Hematopoietic multipotent progenitor cell treated with erythropoietin and hydrocortisone succinate and interleukin-3 and kit ligand, for 15 days (in vitro differentiated cells): ENCODE data around the gene AGPS.
"Not testable (repeated sequence)": the region's sequence is repeated elsewhere in the genome, so short reads cannot be mapped to it uniquely, and the experiment has no call there.

Experiments
- DNase-seq: peaks from one replicate; pipeline ENCODE4 v3.0.0-alpha.2; 2015; ENCODE audit warnings: low spot score

The AGPS gene

DNA sequence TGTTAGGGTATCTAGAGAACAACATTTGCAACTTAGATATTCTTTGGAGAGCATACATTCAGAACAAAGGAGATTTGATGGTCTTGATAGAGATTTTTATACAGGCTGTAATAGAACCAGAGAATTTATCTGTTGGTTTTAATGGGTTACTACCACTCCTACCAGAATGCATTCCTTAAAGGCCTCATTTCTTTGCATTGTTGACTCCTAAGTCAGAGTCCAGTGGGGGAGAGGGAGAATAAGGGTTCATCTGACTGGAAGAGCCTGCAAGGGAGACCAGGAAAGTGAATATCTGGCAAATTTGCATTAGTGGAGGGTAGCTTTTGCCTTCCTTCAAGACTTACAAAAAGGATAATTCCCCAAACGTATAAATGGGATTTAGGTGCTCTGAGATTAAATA lies 29.7 kb downstream of the AGPS start:
- DNase-seq: no peak

GRCh38 chr2:177424120-177424519 lies 31.5 kb downstream of the AGPS start:
- DNase-seq: not testable (repeated sequence)

GRCh38 chr2:177424620-177425019 lies 32.0 kb downstream of the AGPS start:
- DNase-seq: not testable (repeated sequence)

DNA sequence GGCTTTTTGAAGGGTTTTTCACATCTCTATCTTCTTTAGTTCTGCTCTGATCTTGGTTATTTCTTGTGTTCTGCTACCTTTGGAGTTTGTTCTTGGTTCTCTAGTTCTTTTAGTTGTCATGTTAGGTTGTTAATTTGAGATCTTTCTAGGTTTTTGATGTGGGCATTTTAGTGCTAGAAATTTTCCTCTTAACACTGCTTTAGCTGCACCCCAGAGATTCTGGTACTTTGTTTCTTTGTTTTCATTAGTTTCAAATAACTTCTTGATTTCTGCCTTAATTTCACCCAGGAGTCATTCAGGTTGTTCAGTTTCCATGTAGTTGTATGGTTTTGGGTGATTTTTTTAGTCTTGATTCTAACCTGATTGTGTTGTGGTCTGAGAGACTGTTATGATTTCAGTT lies 34.7 kb downstream of the AGPS start:
- DNase-seq: no peak

DNA sequence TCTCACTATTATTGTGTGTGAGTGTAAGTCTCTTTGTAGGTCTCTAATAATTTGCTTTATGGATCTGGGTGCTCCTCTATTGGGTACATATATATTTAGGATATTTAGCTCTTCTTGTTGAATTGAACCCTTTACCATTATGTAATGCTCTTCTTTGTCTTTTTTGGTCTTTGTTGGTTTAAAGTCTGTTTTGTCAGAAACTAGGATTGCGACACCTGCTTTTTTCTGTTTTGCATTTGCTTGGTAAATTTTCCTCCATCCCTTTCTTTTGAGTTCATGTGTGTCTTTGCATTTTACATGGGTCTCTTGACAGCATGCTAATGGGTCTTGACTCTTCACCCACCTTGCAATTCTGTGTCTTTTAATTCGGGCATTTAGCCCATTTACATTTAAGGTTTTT lies 35.4 kb downstream of the AGPS start:
- DNase-seq: not testable (repeated sequence)

DNA sequence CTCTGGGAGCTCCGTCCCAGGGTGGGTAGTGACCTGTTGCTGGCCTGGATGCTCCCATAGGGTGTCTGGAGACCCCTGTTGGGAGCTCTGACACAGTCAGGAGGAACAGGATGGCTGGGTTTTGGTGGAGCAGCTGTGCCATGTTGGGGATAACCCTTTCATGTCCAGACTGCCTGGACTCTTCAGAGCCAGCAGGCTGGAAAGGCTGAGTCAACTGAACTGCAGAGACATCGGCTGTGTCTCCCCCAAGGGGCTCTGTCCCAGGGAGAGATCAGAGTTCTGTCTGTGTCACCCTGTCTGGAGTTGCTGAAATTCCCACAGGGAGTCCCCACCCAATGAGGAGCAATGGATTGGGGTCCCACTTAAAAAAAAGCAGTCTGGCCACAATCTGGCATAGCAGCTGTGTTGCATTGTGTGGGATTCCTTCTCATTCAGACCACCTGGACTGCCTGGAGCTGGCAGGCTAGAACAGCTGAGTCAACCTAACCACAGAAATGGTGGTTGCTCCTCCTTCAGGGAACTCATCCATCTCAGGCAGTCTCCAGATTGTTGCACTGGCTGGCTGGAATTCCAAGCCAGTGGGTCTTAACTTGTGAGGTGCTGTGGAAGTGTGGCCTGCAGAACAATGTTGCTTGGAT lies 37.2 kb downstream of the AGPS start:
- DNase-seq: no peak

DNA sequence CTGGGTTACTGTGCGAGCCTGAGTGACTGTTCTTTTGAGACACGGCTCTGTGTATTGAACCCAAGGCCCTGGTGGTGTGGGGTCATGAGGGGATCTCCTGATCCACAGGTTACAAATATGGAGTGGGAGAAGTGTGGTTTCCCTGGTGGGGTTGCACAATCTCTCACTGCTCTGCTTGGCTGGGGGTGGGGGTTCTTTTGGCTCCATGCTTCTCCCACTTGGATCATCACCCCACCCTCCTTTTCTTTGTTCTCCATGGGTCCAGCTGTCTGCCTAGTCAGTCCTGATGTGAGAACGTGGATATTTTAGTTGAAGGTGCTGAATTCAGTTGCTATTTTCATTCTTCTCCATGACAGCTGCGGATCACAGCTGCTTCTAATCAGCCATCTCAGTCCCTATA lies 37.8 kb downstream of the AGPS start:
- DNase-seq: no peak

DNA sequence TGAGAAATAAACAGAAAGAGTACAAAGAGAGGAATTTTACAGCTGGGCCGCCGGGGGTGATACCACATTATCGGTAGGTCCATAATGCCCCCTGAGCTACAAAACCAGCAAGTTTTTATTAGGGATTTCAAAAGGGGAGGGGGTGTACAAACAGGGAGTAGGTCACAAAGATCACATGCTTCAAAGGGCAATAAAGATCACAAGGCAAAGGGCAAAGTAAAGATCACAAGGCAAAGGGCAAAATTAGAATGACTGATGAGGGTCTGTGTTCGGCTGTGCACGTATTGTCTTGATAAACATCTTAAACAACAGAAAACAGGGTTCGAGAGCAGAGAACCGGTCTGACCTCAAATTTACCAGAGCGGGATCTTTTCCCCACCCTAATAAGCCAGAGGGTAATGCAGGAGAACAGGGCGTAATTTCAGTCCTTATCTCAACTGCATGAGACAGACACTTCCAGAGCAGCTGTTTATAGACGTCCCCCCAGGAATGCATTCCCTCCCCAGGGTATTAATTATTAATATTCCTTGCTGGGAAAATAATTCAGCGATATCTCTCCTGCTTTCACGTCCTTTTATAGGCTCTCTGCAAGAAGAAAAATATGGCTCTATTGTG lies 38.6 kb downstream of the AGPS start:
- DNase-seq: not testable (repeated sequence)

DNA sequence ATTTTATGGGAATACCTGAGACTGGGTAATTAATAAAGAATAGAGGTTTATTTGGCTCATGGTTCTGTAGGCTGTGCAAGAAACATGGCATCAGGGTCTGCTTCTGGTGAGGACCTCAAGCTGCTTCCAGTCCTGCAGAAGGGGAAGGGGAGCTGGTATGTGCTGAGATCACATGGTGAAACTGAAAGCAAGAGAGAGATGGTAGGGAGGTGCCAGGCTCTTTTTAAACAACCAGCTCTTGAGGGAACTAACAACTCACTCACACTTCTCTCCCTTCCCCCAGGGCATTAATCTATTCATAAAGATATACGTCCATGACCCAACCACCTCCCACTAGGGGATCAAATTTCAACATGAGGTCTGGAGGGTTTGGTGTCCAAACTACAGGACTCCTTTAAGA lies 40.1 kb downstream of the AGPS start:
- no peak for DNase-seq

DNA sequence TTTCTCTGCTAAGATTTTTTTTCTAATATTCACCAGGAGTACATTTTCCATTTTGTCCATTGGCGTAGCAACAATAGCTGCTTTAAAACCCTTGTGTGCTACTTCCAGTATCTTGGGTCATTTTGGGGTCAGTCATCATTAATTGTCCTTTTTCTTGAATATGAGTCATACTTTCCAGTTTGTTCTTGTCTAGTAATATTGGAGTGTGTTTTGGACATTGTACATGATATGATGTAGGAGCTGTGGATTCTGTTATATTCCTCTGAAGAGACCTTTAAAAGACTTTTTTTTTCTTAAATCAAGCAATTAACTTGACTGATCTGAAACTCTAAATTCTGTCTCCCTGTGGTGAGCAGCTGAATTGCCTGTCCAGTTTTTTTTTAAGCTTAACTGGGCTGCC lies 40.8 kb downstream of the AGPS start:
- no peak for DNase-seq

DNA sequence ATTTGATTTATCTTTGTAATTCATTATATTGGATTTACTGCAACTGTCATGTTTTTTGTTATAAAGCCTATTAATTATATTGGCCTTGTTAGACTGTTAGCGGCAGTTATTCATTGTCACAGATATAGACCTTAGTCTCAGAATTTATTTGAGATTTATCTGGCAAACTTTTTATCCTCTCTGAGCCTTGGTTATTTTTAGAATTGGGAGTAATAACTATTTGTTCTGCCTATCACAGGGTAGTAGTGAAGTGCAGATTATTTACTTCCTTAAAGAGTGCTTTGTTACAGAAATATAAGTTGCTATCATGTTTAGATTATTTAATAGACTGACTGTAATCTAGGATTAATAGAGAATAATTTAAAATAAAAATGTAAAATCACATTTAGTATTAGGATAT lies 41.9 kb downstream of the AGPS start:
- DNase-seq: no peak

DNA sequence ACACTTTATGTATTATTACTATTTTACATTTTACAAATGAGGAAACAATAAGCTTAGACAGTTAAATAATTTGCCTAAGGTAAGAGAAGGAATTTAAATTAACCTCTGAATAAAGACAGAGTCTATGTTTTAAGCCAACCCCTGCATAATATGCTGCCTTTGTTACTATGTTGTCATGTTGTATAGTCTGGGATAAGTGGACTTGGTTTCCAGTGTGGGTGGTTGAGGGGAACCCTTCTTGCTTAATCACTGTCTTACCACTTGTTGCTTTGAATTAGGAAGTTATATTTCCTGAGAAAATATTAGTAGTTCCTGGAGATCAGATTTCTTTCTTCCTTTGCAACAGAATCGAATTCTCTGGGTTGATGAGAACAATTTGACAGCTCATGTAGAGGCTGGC lies 52.6 kb downstream of the AGPS start:
- no peak for DNase-seq

- DNase-seq: no peak
Observed at GRCh38 chr2:177448031-177448430, 55.5 kb downstream of the AGPS start.

DNA sequence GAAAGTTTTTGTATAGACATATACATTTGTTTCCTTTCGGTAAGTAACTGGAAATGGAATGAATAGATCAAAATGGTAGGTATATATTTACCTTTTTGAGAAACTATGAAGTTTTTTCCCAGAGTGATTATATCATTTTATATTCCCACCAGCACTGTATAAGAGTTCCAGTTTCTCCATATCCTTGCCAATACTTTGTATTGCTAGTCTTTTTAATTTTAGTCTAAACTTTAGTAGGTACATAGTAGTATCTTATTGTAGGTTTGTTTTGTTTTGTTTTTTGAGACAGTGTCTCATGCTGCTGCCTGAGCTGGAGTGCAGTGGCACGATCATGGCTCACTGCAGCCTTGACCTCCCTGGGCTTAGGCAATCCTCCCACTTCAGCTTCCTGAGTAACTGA lies 56.6 kb downstream of the AGPS start:
- DNase-seq: no peak

DNA sequence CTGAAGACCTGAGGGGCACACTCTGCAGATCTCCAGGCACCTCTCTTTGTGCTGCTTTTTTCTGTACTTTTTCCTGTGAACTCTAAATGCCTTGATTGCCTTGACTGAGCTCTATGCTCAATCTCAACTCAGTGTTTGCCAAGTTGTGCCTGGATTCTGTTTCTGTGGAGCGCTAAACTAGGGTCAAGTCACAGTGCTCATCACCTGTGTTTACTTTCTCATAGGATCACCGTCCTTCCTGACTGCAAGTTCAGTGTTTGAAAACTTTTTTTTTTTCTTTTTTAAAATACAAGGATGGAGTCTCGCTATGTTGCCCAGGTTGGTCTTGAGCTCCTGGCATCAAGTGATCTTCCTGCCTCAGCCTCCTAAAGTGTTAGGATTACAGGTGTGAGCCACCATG lies 62.6 kb downstream of the AGPS start:
- DNase-seq: no peak

DNA sequence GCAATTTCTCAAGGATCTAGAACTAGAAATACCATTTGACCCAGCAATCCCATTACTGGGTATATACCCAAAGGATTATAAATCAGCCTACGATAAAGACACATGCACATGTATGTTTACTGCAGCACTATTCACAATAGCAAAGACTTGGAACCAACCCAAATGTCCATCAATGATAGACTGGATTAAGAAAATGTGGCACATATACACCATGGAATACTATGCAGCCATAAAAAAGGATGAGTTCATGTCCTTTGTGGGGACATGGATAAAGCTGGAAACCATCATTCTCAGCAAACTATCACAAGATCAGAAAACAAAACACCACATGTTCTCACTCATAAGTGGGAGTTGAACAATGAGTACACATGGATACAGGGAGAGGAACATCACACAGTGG lies 67.2 kb downstream of the AGPS start:
- not testable (repeated sequence) for DNase-seq

- DNase-seq: no peak
Observed at GRCh38 chr2:177460973-177461585, 68.5 kb downstream of the AGPS start.

DNA sequence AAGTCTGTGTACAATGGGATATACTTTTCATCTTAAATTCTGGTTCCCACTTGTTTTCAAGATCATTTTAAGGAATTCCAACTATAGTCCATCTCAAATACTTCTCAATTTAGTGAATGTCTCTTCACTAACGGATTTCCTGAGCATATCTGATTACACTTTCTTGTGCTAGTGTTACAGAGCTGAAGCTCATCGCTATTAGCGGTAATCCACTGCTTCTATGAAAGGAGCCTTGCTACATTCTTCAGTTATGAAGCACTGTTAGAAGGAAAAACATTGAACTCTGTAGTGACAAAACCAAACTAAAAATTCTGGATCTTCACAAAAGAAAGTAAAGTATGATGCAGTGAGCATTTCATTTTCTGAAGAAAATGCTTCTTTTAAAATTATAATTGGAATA lies 72.0 kb downstream of the AGPS start:
- no peak for DNase-seq

- DNase-seq: no peak
Observed at GRCh38 chr2:177465400-177466138, 73.0 kb downstream of the AGPS start.

DNA sequence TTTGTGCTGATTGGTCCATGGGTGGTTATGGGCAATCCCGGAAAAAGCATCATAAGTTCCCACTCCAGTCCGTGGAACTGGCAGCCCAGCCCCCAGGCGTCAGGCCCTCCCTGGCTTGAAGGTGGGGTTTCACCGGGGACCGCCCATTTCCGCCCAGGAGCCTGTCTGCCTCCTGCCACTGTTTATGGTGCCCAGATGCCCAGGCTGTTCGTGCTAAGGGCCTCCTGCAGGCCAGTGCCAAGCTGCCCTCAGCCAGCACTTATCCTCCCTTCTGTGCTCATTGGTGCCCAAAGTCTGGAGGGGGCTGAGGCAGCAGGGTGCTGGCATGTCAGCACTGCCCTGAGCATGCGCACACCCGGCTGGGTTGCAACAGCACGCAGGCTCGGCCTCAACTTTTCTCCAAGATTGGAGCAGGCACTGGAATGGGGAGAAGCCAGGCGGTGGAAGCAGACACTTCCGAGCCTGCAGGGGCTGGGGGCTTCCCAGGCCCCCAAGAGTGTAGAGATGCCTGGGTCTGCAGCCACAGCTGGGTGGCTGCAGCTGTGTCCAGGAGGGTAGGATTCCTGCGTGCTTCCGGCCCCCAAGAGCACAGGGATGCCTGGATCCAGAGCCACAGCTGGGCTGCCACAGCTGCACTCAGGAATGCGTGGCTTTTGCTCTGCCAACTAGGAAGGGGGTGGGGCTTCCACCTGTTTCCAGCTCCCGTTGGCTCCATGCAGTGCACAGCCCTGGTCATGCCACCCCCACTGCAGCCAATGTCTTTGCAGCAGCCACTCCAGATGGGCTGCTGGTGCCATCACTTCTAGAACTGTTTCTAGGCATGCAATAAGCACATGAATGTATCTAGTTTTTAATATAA lies 74.0 kb downstream of the AGPS start:
- DNase-seq: no peak

DNA sequence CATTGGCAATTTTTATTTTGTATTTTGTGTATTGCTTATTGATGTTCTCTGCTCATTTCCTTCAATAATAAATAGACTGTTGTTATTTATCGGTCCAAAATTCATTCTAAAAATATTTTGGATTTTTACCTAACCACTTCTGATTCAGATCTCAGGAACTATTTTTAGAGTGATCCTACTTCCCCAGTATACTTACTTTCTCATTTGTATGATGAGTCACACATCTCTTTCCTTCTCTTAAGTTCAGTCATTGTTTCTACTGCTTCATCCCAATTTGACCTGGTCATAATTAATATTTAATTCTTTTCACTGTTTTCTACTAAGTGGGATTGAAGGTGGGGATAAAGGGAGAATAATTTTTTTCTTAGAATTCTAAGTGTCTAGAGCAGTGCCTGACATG lies 75.1 kb downstream of the AGPS start:
- DNase-seq: no peak

GRCh38 chr2:177471990-177472389 lies 79.4 kb downstream of the AGPS start:
- no peak for DNase-seq
